Liver (tissue), 3 donors: Measurements from ENCODE around the gene MMP8.

Source experiments
- ATF3 ChIP-seq: IDR thresholded peaks from 2 replicates; pipeline ENCODE4 v1.6.1; 2016; ENCODE audit warnings: antibody characterized with exemption
- CTCF ChIP-seq: fragments of 150-350 bp; IDR thresholded peaks from 2 replicates; pipeline ENCODE4 v1.5.1; 2017; ENCODE audit warnings: improper control_type of control experiment, low read depth, low read length; ENCODE audit not compliant: missing input control
- EGR1 ChIP-seq, 2 donors: IDR thresholded peaks; 2 replicates each; pipeline ENCODE4 v1.6.1; 2016 to 2018; ENCODE audit warnings: antibody characterized with exemption in 2 of 2, low read depth in 2 of 2
- FOXA2 ChIP-seq: IDR thresholded peaks from 2 replicates; pipeline ENCODE4 v1.6.1; 2016; ENCODE audit warnings: antibody characterized with exemption
- GABPA ChIP-seq, 2 donors: IDR thresholded peaks in 1 of 2; conservative IDR thresholded peaks in 1 of 2; 2 replicates each; pipeline ENCODE4 v1.6.1; 2016; ENCODE audit warnings: antibody characterized with exemption in 2 of 2, mild to moderate bottlenecking in 1 of 2, moderate library complexity in 1 of 2
- HNF4G ChIP-seq: IDR thresholded peaks from 2 replicates; pipeline ENCODE4 v1.6.1; 2016; ENCODE audit warnings: antibody characterized with exemption
- JUND ChIP-seq, 2 donors: IDR thresholded peaks; 2 replicates each; pipeline ENCODE4 v1.6.1; 2016; ENCODE audit warnings: antibody characterized with exemption in 2 of 2
- MAX ChIP-seq: IDR thresholded peaks from 2 replicates; pipeline ENCODE4 v1.6.1; 2016; ENCODE audit warnings: antibody characterized with exemption
- NR2F2 ChIP-seq: IDR thresholded peaks from 2 replicates; pipeline ENCODE4 v1.6.1; 2016; ENCODE audit warnings: antibody characterized with exemption
- REST ChIP-seq: IDR thresholded peaks from 2 replicates; pipeline ENCODE4 v1.6.1; 2016; ENCODE audit warnings: antibody characterized with exemption, mild to moderate bottlenecking
- RXRA ChIP-seq, 2 donors: IDR thresholded peaks; 2 replicates each; pipeline ENCODE4 v1.6.1; 2017 to 2018; ENCODE audit warnings: antibody characterized with exemption in 2 of 2, mild to moderate bottlenecking in 1 of 2
- SP1 ChIP-seq: IDR thresholded peaks from 2 replicates; pipeline ENCODE4 v1.6.1; 2018; ENCODE audit warnings: antibody characterized with exemption, mild to moderate bottlenecking
- TAF1 ChIP-seq: conservative IDR thresholded peaks from 2 replicates; pipeline ENCODE4 v1.6.1; 2016; ENCODE audit warnings: antibody characterized with exemption, mild to moderate bottlenecking
- YY1 ChIP-seq: IDR thresholded peaks from 2 replicates; pipeline ENCODE4 v1.6.1; 2016; ENCODE audit warnings: antibody characterized with exemption, mild to moderate bottlenecking
- donor health status: healthy.
- donor health status: healthy.

- TF ChIP-seq CTCF (no peak), HNF4G (no peak), REST (no peak), SP1 (no peak), EGR1 (IDR thresholded peaks at IDR 0.05; ENCODE audit: low read depth in 2 of 2) (no peak), TAF1 (no peak), MAX (no peak), NR2F2 (no peak), JUND (IDR thresholded peaks at IDR 0.05) (no peak), FOXA2 (no peak), ATF3 (no peak), GABPA (IDR thresholded peaks at IDR 0.05 in 1 of 2, conservative IDR thresholded peaks at IDR 0.05 in 1 of 2) (no peak), RXRA (IDR thresholded peaks at IDR 0.05) (no peak), YY1 (no peak)
Observed at GRCh38 chr11:102757823-102758549, 33.2 kb upstream of the MMP8 start.
